Measurements from ENCODE around the gene COX4I1.

DNA sequence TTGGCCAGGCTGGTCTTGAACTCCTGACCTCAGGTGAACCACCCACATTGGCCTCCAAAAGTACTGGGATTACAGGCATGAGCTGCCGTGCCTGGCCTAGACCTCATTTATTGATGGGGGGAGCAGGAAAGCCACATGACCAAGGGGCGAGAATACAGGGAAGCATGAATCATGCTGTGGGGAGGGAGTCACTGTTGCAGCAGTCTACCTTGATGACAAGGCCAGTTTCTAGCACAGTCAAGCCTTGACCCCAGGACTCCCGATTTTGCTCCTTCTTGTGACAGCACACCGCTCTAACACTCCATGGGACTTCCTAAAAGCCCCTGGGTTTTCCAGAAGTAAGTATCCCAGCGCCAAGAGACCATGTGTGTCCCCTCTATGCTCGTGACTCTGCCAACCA, 56.6 kb downstream of the COX4I1 start:
- no peak for TF ChIP-seq BACH1 (IDR thresholded peaks at IDR 0.05; ENCODE audit: low read length)
- no peak for TF ChIP-seq MAFK (IDR thresholded peaks at IDR 0.05; ENCODE audit: low read depth, low read length)
- TF ChIP-seq, protein P1, sequence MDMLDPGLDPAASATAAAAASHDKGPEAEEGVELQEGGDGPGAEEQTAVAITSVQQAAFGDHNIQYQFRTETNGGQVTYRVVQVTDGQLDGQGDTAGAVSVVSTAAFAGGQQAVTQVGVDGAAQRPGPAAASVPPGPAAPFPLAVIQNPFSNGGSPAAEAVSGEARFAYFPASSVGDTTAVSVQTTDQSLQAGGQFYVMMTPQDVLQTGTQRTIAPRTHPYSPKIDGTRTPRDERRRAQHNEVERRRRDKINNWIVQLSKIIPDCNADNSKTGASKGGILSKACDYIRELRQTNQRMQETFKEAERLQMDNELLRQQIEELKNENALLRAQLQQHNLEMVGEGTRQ (IDR thresholded peaks at IDR 0.05; ENCODE audit: low read length): no peak
- TF ChIP-seq, protein P2, sequence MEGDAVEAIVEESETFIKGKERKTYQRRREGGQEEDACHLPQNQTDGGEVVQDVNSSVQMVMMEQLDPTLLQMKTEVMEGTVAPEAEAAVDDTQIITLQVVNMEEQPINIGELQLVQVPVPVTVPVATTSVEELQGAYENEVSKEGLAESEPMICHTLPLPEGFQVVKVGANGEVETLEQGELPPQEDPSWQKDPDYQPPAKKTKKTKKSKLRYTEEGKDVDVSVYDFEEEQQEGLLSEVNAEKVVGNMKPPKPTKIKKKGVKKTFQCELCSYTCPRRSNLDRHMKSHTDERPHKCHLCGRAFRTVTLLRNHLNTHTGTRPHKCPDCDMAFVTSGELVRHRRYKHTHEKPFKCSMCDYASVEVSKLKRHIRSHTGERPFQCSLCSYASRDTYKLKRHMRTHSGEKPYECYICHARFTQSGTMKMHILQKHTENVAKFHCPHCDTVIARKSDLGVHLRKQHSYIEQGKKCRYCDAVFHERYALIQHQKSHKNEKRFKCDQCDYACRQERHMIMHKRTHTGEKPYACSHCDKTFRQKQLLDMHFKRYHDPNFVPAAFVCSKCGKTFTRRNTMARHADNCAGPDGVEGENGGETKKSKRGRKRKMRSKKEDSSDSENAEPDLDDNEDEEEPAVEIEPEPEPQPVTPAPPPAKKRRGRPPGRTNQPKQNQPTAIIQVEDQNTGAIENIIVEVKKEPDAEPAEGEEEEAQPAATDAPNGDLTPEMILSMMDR (IDR thresholded peaks at IDR 0.05; ENCODE audit: control extremely low read depth in 1 of 3, insufficient read depth in 1 of 3, low read depth in 1 of 3, low read length in 3 of 3): no peak
- TF ChIP-seq EP300 (IDR thresholded peaks at IDR 0.05; ENCODE audit: borderline replicate concordance in 1 of 2, low read depth in 2 of 2, low read length in 2 of 2): no peak
- TF ChIP-seq POLR2A (IDR thresholded peaks at IDR 0.05; ENCODE audit: control extremely low read depth in 1 of 2, low read depth in 2 of 2, low read length in 2 of 2): no peak
- no peak for TF ChIP-seq YY1 (IDR thresholded peaks at IDR 0.05; ENCODE audit: low read depth, low read length)
- no peak for TF ChIP-seq RXRA (IDR thresholded peaks at IDR 0.05; ENCODE audit: insufficient read depth, low read depth, low read length)
- TF ChIP-seq KDM1A (IDR thresholded peaks at IDR 0.05; ENCODE audit: borderline replicate concordance, low read length): no peak
- TF ChIP-seq BRCA1 (IDR thresholded peaks at IDR 0.05; ENCODE audit: low read depth, low read length): no peak
